GF-D8 (cell line): ENCODE results near the gene GRAMD1C.

Experiments
- DNase-seq: peaks from one replicate; lab custom pipeline; 2025; lab: John Stamatoyannopoulos, UW

The GRAMD1C gene

DNA sequence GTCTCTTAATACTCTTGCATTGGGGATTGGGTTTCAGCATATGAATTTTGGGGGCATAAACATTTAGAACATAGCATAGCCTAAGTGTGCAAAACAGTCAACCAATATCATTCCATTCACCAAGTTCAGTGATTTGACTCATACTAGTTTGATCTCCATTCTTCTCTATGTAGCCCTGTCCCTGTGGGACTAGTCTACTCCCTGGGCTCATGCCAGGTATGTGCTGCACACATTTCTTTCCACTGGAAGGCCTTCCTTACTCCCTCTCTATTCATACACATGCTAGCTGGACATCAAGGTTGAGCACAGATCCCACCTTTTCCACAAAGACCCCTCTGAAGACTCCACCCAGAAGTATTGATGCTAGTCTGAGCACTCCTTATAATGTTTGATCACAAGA, 114.3 kb downstream of the GRAMD1C start:
- no peak for DNase-seq

DNA sequence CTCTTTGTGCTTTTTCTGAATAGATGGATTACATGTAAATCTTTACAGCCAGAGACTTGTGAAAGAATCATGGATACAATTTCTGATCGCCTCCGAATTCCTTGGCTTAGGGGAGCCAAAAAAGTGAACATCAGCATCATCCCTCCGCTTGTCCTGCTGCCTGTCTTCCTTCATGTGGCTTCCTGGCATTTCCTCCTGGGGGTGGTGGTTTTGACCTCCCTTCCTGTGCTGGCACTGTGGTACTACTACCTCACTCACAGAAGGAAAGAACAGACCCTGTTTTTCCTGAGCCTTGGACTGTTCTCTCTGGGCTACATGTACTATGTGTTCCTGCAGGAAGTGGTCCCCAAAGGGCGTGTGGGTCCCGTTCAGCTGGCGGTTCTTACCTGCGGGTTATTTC, 115.1 kb downstream of the GRAMD1C start:
- DNase-seq = peak; percentile 22

GRCh38 chr3:113954091-113954685, 115.6 kb downstream of the GRAMD1C start:
- no peak for DNase-seq

- DNase-seq = no peak
Measured at GRCh38 chr3:113963879-113964278, 125.3 kb downstream of the GRAMD1C start.

DNA sequence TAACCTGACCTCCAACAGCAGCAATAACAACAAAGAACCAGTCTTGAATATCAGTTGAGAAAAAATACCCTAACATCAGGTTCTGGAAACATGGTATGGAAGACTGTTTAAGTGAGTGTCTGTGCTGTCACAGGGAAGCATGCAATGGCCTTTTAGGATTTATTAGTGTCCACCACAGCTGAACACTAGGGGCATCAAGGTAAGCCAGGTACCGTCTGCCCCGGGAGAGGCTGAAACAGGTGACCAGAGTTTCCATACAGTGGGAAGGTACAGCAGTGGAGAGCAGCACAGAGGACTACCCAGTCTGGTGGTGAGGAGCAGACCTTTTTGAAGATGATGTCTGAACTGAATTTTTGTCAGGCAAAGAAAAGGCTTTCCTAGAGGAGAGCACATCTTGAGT, 127.6 kb downstream of the GRAMD1C start:
- DNase-seq = no peak

GRCh38 chr3:113968986-113969385, 130.4 kb downstream of the GRAMD1C start:
- DNase-seq = no peak

GRCh38 chr3:113977822-113978221, 139.2 kb downstream of the GRAMD1C start:
- no peak for DNase-seq

- DNase-seq = no peak
Measured at GRCh38 chr3:113979916-113980315, 141.3 kb downstream of the GRAMD1C start.

- DNase-seq = no peak
Measured at GRCh38 chr3:113981803-113982202, 143.2 kb downstream of the GRAMD1C start.

DNA sequence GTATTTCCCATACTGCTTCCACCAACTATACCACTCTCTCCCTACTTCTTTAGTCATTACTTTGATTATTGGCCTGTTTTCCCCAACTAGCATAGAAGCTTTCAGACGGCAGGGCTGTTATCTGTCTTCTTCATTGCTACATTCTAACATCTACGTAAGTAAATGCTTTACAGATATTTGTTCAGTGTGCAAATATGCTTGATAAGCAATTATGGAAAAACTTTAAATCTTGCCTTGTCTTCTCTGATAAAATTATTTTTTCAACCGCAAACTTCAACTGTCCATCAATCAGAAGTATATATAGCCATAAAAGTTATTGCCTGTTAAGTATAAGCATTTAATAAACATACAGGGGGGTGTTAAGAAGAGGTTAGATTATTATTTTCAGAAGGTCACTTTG, 145.0 kb downstream of the GRAMD1C start:
- DNase-seq = no peak

- no peak for DNase-seq
Measured at GRCh38 chr3:113985541-113985940, 147.0 kb downstream of the GRAMD1C start.
